HUES48 (cell line): Measurements from ENCODE around the gene ZNHIT2.

Source experiments
- H3K27ac ChIP-seq: one replicate; pipeline ENCODE4 v1.7.0; 2013; ENCODE audit warnings: low read depth, low read length, inconsistent platforms
- H3K27me3 ChIP-seq: 2 replicates; pipeline ENCODE4 v1.6.1; 2013; ENCODE audit warnings: mild to moderate bottlenecking, low read length; ENCODE audit not compliant: control insufficient read depth, insufficient read depth
- H3K36me3 ChIP-seq: 2 replicates; pipeline ENCODE4 v1.6.1; 2013; ENCODE audit warnings: low read length; ENCODE audit not compliant: control insufficient read depth, insufficient read depth
- H3K4me1 ChIP-seq: 2 replicates; pipeline ENCODE4 v1.6.1; 2013; ENCODE audit warnings: mild to moderate bottlenecking, low read length; ENCODE audit not compliant: control insufficient read depth, insufficient read depth
- H3K4me3 ChIP-seq: 2 replicates; pipeline ENCODE4 v1.5.1; 2013; ENCODE audit warnings: mild to moderate bottlenecking, low read depth, low read length
- H3K9ac ChIP-seq: 2 replicates; pipeline ENCODE4 v1.6.1; 2013; ENCODE audit warnings: mild to moderate bottlenecking, low read depth, low read length, moderate library complexity
- H3K9me3 ChIP-seq: 2 replicates; pipeline ENCODE4 v1.6.1; 2013; ENCODE audit warnings: low read length; ENCODE audit not compliant: control insufficient read depth, insufficient read depth

Gene ZNHIT2

GRCh38 chr11:65117206-65118096 lies at the start of gene ZNHIT2:
Gene ZNHIT2, minus strand, starts transcription at chr11:65117701. Its CDS starts 48 bp downstream, at chr11:65117653.
- Histone ChIP-seq H3K9me3 (no peaks in the 10 kb centered on the region), H3K4me1 (peaks cover 16% of the 10 kb centered on the region), H3K9ac (peak within 1 kb of the TSS; percentile 81), H3K27me3 (no peaks in the 10 kb centered on the region), H3K36me3 (peaks cover 42% of the 10 kb centered on the region), H3K4me3 (peak within 1 kb of the TSS; percentile 79), H3K27ac (peak within 1 kb of the TSS; percentile 92)

- Histone ChIP-seq H3K9ac (no peak overlapping the region), H3K27me3 (no peaks in the 10 kb centered on the region), H3K4me3 (no peak overlapping the region), H3K36me3 (no peaks in the 10 kb centered on the region), H3K9me3 (no peaks in the 10 kb centered on the region), H3K4me1 (peaks cover 4% of the 10 kb centered on the region; the same call in 1 of the 2 replicates), H3K27ac (no peak overlapping the region)
Measured at GRCh38 chr11:65166893-65167292, 49.4 kb upstream of the ZNHIT2 start.

GRCh38 chr11:65165410-65166317 lies 48.2 kb upstream of the ZNHIT2 start:
- H3K9me3 ChIP-seq = no peaks in the 10 kb centered on the region
- peaks cover 4% of the 10 kb centered on the region; the same call in 1 of the 2 replicates for H3K4me1 ChIP-seq
- H3K9ac ChIP-seq = no peak overlapping the region
- H3K36me3 ChIP-seq = no peaks in the 10 kb centered on the region
- no peak overlapping the region for H3K27ac ChIP-seq
- no peaks in the 10 kb centered on the region for H3K27me3 ChIP-seq
- no peak overlapping the region for H3K4me3 ChIP-seq

GRCh38 chr11:65163684-65164083 lies 46.2 kb upstream of the ZNHIT2 start:
- Histone ChIP-seq H3K9me3 (no peaks in the 10 kb centered on the region), H3K36me3 (no peaks in the 10 kb centered on the region), H3K4me1 (no peaks in the 10 kb centered on the region), H3K9ac (no peak overlapping the region), H3K27ac (no peak overlapping the region), H3K4me3 (no peak overlapping the region), H3K27me3 (no peaks in the 10 kb centered on the region)

- H3K9ac ChIP-seq = no peak overlapping the region
- no peak overlapping the region for H3K4me3 ChIP-seq
- H3K27me3 ChIP-seq = no peaks in the 10 kb centered on the region
- no peaks in the 10 kb centered on the region for H3K36me3 ChIP-seq
- H3K27ac ChIP-seq = no peak overlapping the region
- no peaks in the 10 kb centered on the region for H3K9me3 ChIP-seq
- no peaks in the 10 kb centered on the region for H3K4me1 ChIP-seq
Measured at GRCh38 chr11:65160643-65161042, 43.1 kb upstream of the ZNHIT2 start.

GRCh38 chr11:65159012-65159411 lies 41.5 kb upstream of the ZNHIT2 start:
- Histone ChIP-seq H3K9ac (no peak overlapping the region), H3K27me3 (no peaks in the 10 kb centered on the region), H3K27ac (no peak overlapping the region), H3K4me3 (no peak overlapping the region), H3K36me3 (no peaks in the 10 kb centered on the region), H3K9me3 (no peaks in the 10 kb centered on the region), H3K4me1 (no peaks in the 10 kb centered on the region)

- H3K4me3 ChIP-seq = no peak overlapping the region
- no peak overlapping the region for H3K27ac ChIP-seq
- H3K27me3 ChIP-seq = no peaks in the 10 kb centered on the region
- no peaks in the 10 kb centered on the region for H3K36me3 ChIP-seq
- no peaks in the 10 kb centered on the region for H3K4me1 ChIP-seq
- no peaks in the 10 kb centered on the region for H3K9me3 ChIP-seq
- no peak overlapping the region for H3K9ac ChIP-seq
Measured at GRCh38 chr11:65157336-65157735, 39.8 kb upstream of the ZNHIT2 start.

- Histone ChIP-seq H3K4me1 (no peaks in the 10 kb centered on the region), H3K9me3 (no peaks in the 10 kb centered on the region), H3K27me3 (no peaks in the 10 kb centered on the region), H3K9ac (no peak overlapping the region), H3K4me3 (no peak overlapping the region), H3K36me3 (no peaks in the 10 kb centered on the region), H3K27ac (no peak overlapping the region)
Measured at GRCh38 chr11:65156926-65157325, 39.4 kb upstream of the ZNHIT2 start.

- Histone ChIP-seq H3K4me1 (no peaks in the 10 kb centered on the region), H3K27me3 (no peaks in the 10 kb centered on the region), H3K27ac (no peak overlapping the region), H3K9ac (no peak overlapping the region), H3K9me3 (no peaks in the 10 kb centered on the region), H3K36me3 (no peaks in the 10 kb centered on the region), H3K4me3 (no peak overlapping the region)
Measured at GRCh38 chr11:65156256-65156655, 38.8 kb upstream of the ZNHIT2 start.

GRCh38 chr11:65152122-65152521 lies 34.6 kb upstream of the ZNHIT2 start:
- no peak overlapping the region for H3K9ac ChIP-seq
- H3K9me3 ChIP-seq = no peaks in the 10 kb centered on the region
- H3K4me1 ChIP-seq = no peaks in the 10 kb centered on the region
- H3K27ac ChIP-seq = no peak overlapping the region
- H3K27me3 ChIP-seq = no peaks in the 10 kb centered on the region
- H3K36me3 ChIP-seq = no peaks in the 10 kb centered on the region
- H3K4me3 ChIP-seq = no peak overlapping the region
